ENCODE data around the gene IL21. TPM values are rescaled to one million over a fixed set of nuclear protein-coding genes. Genes with fewer than 3 reads are reported as not detected.

The IL21 gene
- total RNA-seq, 1 experiment from 2014 or later = not detected

GRCh38 chr4:122661176-122662160 is 40.6 kb upstream of the IL21 start (continued):
- TF ChIP-seq, protein P1, sequence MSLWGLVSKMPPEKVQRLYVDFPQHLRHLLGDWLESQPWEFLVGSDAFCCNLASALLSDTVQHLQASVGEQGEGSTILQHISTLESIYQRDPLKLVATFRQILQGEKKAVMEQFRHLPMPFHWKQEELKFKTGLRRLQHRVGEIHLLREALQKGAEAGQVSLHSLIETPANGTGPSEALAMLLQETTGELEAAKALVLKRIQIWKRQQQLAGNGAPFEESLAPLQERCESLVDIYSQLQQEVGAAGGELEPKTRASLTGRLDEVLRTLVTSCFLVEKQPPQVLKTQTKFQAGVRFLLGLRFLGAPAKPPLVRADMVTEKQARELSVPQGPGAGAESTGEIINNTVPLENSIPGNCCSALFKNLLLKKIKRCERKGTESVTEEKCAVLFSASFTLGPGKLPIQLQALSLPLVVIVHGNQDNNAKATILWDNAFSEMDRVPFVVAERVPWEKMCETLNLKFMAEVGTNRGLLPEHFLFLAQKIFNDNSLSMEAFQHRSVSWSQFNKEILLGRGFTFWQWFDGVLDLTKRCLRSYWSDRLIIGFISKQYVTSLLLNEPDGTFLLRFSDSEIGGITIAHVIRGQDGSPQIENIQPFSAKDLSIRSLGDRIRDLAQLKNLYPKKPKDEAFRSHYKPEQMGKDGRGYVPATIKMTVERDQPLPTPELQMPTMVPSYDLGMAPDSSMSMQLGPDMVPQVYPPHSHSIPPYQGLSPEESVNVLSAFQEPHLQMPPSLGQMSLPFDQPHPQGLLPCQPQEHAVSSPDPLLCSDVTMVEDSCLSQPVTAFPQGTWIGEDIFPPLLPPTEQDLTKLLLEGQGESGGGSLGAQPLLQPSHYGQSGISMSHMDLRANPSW (CRISPR knock-in tag; conservative IDR thresholded peaks at IDR 0.05; ENCODE audit: low read depth) = no peak
- TF ChIP-seq AFF4 (CRISPR knock-in tag; IDR thresholded peaks at IDR 0.05; ENCODE audit: borderline replicate concordance) = no peak
- no peak for TF ChIP-seq E2F1 (CRISPR knock-in tag; IDR thresholded peaks at IDR 0.05)
- TF ChIP-seq, protein P2, sequence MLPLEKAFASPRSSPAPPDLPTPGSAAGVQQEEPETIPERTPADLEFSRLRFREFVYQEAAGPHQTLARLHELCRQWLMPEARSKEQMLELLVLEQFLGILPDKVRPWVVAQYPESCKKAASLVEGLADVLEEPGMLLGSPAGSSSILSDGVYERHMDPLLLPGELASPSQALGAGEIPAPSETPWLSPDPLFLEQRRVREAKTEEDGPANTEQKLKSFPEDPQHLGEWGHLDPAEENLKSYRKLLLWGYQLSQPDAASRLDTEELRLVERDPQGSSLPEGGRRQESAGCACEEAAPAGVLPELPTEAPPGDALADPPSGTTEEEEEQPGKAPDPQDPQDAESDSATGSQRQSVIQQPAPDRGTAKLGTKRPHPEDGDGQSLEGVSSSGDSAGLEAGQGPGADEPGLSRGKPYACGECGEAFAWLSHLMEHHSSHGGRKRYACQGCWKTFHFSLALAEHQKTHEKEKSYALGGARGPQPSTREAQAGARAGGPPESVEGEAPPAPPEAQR (CRISPR knock-in tag; IDR thresholded peaks at IDR 0.05) = no peak
- TF ChIP-seq, protein P3, sequence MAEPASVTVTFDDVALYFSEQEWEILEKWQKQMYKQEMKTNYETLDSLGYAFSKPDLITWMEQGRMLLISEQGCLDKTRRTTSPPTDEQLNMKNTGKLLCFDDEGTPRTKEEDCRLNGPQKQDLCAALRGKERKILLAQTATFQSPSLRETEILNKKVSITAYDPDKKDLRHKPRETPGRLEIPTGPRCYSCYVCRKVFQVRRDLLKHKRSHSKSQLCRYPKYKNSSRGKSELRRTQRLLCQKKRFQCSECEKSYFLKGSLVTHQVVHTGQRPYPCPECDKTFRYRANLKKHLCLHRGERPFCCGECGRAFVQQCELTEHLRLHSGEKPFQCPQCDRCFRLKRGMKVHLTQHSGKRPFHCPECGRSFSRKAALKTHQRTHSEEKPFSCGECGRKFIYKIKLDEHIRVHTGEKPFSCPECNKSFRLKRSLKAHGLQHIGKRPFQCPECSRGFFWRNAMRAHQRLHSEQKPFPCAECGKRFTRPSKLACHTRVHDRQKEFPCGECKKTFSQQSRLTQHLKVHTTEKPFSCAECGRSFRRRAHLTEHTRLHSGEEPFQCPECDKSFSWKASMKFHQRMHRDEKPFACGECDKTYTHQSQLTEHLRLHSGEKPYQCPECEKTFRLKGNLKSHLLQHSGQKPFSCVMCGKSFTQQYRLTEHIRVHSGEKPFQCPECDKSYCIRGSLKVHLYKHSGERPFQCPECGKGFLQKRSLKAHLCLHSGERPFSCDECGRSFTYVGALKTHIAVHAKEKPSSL (CRISPR knock-in tag; conservative IDR thresholded peaks at IDR 0.05) = no peak
- TF ChIP-seq, protein P4, sequence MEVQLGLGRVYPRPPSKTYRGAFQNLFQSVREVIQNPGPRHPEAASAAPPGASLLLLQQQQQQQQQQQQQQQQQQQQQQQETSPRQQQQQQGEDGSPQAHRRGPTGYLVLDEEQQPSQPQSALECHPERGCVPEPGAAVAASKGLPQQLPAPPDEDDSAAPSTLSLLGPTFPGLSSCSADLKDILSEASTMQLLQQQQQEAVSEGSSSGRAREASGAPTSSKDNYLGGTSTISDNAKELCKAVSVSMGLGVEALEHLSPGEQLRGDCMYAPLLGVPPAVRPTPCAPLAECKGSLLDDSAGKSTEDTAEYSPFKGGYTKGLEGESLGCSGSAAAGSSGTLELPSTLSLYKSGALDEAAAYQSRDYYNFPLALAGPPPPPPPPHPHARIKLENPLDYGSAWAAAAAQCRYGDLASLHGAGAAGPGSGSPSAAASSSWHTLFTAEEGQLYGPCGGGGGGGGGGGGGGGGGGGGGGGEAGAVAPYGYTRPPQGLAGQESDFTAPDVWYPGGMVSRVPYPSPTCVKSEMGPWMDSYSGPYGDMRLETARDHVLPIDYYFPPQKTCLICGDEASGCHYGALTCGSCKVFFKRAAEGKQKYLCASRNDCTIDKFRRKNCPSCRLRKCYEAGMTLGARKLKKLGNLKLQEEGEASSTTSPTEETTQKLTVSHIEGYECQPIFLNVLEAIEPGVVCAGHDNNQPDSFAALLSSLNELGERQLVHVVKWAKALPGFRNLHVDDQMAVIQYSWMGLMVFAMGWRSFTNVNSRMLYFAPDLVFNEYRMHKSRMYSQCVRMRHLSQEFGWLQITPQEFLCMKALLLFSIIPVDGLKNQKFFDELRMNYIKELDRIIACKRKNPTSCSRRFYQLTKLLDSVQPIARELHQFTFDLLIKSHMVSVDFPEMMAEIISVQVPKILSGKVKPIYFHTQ (CRISPR knock-in tag; IDR thresholded peaks at IDR 0.05) = no peak

GRCh38 chr4:122658818-122659295 is 38.0 kb upstream of the IL21 start:
- DNase-seq (ENCODE audit: low spot score) = no peak
- no peak for ATAC-seq
- Mint-ChIP-seq H3K4me1 (peaks cover 4% of the 10 kb centered on the region; the same call in 1 of the 2 replicates), H3K27me3 (ENCODE audit: low read depth) (no peaks in the 10 kb centered on the region; the same call in none of the 2 replicates), H3K4me3 (no peak overlapping the region), H3K27ac (no peak overlapping the region), H3K36me3 (no peaks in the 10 kb centered on the region), H3K9me3 (peaks cover 12% of the 10 kb centered on the region)
- POLR2A ChIA-PET = no interaction called here
- CTCF ChIA-PET = no interaction called here
- TF ChIP-seq, protein P5, sequence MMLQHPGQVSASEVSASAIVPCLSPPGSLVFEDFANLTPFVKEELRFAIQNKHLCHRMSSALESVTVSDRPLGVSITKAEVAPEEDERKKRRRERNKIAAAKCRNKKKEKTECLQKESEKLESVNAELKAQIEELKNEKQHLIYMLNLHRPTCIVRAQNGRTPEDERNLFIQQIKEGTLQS (CRISPR knock-in tag; conservative IDR thresholded peaks at IDR 0.05) = no peak
- TF ChIP-seq MAX (CRISPR knock-in tag; IDR thresholded peaks at IDR 0.05) = no peak
- no peak for TF ChIP-seq ZNF232 (CRISPR knock-in tag; IDR thresholded peaks at IDR 0.05)
- no peak for TF ChIP-seq NR3C1 (CRISPR knock-in tag; conservative IDR thresholded peaks at IDR 0.05; ENCODE audit: low read depth)
- TF ChIP-seq MLX (CRISPR knock-in tag; IDR thresholded peaks at IDR 0.05) = no peak
- TF ChIP-seq NFATC4 (CRISPR knock-in tag; IDR thresholded peaks at IDR 0.05) = no peak
- no peak for TF ChIP-seq ZNF396 (CRISPR knock-in tag; IDR thresholded peaks at IDR 0.05; ENCODE audit: borderline replicate concordance)
- TF ChIP-seq, protein P6, sequence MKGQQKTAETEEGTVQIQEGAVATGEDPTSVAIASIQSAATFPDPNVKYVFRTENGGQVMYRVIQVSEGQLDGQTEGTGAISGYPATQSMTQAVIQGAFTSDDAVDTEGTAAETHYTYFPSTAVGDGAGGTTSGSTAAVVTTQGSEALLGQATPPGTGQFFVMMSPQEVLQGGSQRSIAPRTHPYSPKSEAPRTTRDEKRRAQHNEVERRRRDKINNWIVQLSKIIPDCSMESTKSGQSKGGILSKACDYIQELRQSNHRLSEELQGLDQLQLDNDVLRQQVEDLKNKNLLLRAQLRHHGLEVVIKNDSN (CRISPR knock-in tag; IDR thresholded peaks at IDR 0.05) = no peak
- TF ChIP-seq OVOL2 (CRISPR knock-in tag; IDR thresholded peaks at IDR 0.05; ENCODE audit: borderline replicate concordance) = no peak
